GM18861 (cell line): ENCODE data around the gene CASTOR2.
"Not testable (repeated sequence)": the region's sequence is repeated elsewhere in the genome, so short reads cannot be mapped to it uniquely, and the experiment has no call there.

ENCODE experiments used
- ATAC-seq: cut with Tn5 transposase; IDR thresholded peaks from one replicate; pipeline ENCODE4 v1.9.1; 2021; ENCODE audit not compliant: unreplicated experiment

The CASTOR2 gene

GRCh38 chr7:74964511-74965119 lies at the start of gene CASTOR2:
Gene CASTOR2 (plus strand): TSS chr7:74964705. CDS start chr7:74964986, 281 bp downstream.
- ATAC-seq, result peak; percentile 75

GRCh38 chr7:74922321-74922890 lies 42.1 kb upstream of the CASTOR2 start:
- ATAC-seq, result not testable (repeated sequence)

DNA sequence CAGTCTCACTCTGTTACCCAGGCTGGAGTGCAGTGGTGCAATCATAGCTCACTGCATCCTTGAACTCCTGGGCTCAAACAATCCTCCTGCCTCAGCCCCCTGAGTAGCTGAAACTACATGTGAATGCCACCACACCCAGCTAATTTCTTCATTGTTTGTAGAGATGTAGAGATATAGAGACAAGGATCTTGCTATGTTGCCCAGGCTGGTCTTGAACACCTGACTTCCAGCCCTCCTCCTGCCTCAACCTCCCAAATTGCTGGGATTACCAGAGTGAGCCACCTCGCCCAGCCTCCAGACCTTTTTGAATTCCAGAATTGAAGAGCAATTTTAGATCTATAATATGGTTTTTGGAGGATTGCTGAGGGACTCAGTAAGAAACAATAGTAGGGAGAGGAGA lies 40.9 kb upstream of the CASTOR2 start:
- not testable (repeated sequence) for ATAC-seq

- ATAC-seq, result not testable (repeated sequence)
Measured at GRCh38 chr7:74926968-74927367, 37.5 kb upstream of the CASTOR2 start.

GRCh38 chr7:74931563-74932328 lies 32.8 kb upstream of the CASTOR2 start:
- ATAC-seq, result not testable (repeated sequence)

GRCh38 chr7:74939429-74939828 lies 25.1 kb upstream of the CASTOR2 start:
- ATAC-seq, result not testable (repeated sequence)

GRCh38 chr7:74941302-74942069 lies 23.0 kb upstream of the CASTOR2 start:
- ATAC-seq, result not testable (repeated sequence)

GRCh38 chr7:74943923-74944322 lies 20.6 kb upstream of the CASTOR2 start:
- not testable (repeated sequence) for ATAC-seq

DNA sequence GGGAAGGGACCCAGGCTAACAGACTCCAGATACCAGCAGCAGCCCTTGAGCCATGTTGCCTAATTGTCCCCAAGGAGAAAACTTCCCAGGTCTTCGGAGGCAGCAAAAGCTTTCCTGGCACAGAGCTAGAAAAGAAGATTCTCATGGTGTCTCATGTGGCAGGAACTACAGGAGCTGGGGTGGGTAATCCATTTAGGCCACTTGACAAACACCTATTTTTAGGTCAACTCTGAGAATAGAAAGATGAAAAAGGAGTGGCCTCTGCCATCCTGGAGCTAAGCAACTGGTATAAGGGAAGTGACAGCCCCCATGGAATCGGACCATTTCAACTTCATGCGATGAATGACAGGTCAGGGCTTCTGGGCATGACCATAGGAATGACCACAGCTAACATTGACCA lies 16.8 kb upstream of the CASTOR2 start:
- ATAC-seq, result not testable (repeated sequence)

DNA sequence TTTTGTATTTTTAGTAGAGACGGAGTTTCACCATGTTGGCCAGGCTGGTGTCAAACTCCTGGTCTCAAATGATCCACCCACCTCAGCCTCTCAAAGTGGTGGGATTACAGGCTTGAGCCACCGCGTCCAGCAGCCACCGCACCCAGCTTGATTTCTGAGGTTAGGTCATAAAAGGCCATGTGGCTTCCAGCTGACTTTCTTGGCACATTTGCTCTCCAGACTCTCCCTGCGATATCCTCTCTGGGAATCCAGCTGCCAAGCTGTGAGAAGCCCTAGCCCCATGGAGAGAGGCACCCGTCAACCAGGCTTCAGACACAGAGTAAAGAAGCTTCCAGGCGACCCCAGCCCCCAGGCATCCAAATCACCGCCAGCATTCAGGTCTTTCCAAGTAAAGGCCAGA lies 10.7 kb upstream of the CASTOR2 start:
- not testable (repeated sequence) for ATAC-seq

DNA sequence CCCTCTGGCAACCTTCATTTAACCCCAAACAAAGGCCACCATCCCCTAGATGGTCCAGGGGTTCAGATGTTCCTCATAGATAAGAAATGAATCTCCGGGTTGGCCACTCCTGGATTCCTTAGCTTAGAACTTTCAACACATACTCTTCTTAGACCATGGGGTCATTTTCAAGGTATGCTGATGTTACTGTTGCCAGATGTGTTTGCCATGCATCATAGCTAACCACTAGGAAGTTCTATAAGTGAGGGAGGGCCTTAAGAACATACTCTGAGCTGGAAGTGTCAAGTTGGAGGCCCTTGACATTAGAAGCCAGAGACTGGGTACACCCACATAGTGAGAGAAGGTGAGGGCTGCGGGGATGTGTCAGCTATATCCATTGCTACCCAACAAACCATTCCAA lies 6.2 kb upstream of the CASTOR2 start:
- not testable (repeated sequence) for ATAC-seq

DNA sequence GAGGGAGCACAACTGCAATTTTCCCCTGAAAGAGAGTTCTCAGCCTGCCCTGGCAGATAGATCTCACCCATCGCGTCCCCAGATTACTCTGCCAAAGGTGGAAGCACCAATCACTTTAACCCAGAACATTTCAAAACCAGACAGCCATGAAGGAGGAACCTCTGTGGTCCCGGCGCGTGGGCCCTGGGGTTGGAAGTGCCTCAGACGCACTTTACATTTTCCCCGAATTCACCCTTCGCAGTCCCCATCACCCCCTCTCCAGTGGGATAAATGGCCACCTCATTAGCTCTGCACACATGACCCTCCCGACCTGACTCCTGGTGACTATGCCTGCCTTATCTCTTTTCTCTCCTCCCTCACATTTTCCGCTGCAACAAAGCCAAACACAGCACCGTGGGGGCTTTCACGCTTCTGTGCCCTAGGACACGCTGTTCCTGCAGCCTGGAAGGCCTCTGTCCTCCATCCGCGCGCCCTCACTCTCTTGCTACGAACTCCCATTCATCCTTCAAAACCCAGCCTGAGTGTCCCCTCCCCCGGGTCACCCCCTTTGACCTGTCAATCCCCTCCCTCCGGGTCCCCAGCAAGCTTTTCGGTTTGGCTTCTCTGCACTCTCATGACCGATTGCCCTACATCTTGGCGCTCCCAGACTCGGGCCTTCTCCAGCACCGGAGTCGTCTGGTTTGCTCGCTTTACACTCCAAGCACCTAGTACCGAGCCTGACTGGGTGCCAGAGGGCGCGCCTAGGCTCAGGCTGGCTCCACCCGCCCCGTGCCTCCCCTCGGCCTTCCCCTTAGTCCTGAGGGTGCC lies 598 bp upstream of the CASTOR2 start:
- ATAC-seq, result not testable (repeated sequence)

DNA sequence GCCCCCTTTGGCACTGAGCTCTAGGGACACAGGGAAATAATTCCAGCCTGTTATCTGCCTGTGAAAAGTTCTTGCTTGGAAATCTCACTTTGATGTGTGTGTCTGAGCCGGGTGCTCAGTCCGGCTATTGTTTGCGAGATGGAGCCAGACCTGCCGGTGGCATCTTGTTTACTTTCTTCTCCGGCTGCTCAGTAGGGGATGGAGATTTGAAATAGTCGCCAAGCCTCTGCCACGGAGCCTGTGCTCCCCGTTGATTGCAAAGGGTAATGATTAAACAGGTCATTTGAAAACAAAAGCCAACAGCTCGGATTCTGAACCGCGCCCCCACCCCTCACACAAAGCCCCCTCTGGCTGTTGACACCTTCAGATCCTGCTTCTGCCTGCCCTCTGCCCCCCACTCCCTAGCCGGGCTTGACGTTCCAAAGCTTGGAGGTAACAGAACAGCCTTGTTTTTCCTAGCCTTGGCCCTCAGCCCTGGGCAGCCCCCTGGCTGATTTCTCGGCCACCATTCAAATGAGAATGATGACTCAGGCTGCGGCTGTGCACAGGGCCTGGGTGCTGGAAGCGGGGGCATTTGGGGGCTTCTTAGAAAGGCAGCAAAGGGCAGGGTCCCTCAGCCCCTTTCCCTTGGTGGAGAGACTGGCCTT lies 1.8 kb downstream of the CASTOR2 start:
- ATAC-seq, result not testable (repeated sequence)

DNA sequence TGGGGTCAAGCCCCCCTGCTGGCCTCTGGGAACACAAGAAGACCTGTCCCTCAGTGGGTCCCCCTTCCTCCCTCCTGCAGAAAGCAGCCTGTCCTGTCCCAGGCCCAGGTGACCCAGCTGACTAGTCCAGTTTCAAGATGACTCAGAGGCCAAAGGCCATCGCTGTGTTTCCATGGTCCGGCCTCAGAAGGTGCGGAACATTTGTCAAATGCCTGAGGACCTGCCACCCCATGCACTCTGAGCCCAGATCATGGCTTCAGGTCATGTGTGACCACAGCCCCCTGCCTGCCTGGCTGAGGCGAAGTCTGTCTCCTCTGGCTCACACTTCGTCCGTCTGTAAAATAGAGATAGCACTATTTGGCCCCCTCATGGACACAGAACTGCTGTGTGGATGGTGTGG lies 2.4 kb downstream of the CASTOR2 start:
- ATAC-seq, result not testable (repeated sequence)

DNA sequence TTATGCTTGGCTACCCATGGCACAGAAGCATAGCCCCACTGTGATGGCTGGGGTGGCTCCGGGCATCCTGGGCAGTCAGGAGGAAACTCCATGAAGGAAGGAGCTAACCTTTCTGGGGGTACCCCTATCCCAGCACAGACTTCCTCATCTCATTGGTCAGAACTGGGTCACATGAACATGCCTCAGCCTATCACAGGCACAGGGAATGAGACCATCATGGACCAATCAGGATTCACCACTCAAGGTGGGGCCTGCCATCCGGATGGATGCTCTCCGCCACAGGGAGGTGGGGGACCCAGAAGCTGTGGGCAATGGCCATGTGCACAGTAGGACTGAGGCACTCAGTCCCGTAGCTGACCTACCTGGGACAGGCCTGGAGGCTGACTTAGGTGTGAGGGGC lies 6.9 kb downstream of the CASTOR2 start:
- ATAC-seq, result not testable (repeated sequence)

DNA sequence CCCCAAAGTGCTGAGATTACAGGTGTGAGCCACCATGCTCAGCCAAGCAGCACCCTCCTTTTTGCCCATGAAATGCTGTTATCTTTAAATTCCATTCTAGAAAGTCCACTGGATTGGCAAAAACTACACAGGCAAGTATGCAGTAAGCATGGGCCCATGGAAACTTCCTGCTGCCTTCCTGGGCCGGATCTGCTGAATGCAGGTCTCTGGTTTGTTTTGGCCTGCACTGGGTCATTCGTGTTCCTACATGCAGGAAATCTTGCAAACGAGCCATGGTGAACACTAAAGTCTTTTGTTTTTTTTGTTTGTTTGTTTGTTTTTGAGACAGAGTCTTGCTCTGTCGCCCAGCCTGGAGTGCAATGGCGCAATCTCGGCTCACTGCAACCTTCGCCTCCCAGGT lies 7.9 kb downstream of the CASTOR2 start:
- not testable (repeated sequence) for ATAC-seq

DNA sequence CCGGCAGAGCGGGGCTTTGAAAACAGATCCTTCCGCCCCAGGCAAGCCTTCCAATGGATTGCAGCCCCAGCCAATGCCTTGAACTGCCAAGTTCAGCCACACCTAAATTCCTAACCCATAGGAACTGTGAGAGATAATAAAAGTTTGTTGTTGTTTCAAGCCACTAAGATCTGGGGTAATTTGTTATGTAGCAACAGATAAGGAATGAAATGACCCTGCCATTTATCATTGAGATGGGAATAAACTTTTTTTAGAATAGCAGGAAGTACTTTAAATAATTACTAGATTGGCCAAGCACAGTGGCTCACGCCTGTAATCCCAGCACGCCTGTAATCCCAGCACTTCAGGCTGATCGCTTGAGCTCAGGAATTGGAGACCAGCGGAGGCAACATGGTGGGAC lies 11.5 kb downstream of the CASTOR2 start:
- ATAC-seq, result not testable (repeated sequence)

DNA sequence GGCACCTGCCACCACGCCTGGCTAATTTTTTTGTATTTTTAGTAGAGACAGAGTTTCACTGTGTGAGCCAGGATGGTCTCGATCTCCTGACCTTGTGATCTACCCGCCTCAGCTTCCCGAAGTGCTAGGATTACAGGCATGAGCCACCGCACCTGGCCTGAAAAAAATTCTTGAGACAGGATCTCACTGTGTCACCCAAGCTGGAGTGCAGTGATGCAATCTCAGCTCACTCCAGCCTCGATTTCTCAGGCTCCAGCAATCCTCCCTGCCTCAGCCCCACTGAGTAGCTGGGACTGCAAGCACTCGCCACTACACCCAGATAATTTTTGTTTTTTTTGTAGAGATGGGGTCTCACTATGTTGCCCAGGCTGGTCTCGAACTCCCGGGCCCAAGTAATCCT lies 13.0 kb downstream of the CASTOR2 start:
- ATAC-seq, result not testable (repeated sequence)

DNA sequence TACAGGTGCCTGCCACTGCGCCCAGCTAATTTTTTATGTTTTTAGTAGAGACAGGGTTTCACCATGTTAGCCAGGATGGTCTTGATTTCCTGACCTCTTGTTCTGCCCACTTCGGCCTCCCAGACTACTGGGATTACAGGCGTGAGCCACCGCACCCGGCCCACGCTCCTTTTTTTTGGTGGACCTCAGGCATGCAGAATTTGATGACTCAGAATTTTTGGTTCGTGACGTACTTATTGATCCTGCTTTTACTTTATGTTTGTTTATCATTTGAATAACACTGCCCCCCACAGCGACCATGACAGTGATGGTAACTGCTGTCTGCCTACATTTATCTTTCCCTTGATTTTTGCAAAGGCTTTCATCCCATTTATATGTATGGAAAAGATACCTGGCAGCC lies 23.9 kb downstream of the CASTOR2 start:
- not testable (repeated sequence) for ATAC-seq

DNA sequence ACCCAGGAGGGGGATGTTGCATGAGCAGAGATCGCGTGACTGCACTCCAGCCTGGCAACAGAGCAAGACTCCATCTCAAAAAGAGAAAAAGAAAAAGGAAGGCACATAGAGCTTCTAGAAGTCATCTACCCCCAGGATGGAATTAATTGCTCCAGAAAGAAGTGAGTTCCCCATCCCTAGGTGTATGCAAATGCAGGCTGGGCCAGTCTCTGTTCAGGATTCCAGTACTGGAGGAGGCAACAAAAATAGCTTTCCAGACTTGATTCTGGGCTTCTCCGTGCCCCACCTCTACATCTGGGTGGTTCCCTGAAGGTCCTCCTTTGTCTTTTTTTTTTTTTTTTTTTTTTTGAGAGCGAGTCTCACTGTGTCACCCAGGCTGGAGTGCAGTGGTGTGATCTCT lies 28.6 kb downstream of the CASTOR2 start:
- ATAC-seq, result no peak
